GM12878 (cell line): ENCODE data around the gene PHF2. TPM values are rescaled to one million over a fixed set of nuclear protein-coding genes. Genes with fewer than 3 reads are reported as not detected.

Experiments used
- ATAC-seq: fragments of 200-7000 bp; cut with Tn5 transposase; 3 replicates; pipeline ENCODE4 v1.9.1; 2020; ENCODE audit warnings: mild to moderate bottlenecking, moderate library complexity
- BruUV-seq: library from RNA; stranded (reverse); fragments of 400-500 nt; replicated peaks from 2 replicates; lab custom pipeline; 2021; lab: Mats Ljungman, UMichigan
- CTCF ChIA-PET: fragments of 300-600 bp; sonication (Branson Sonifier 250); formaldehyde crosslinking; extraction: SDS; loops from one replicate; lab custom pipeline; 2021; ENCODE audit warnings: inconsistent platforms; lab: Yijun Ruan, JAX
- POLR2A ChIA-PET: fragments of 350-600 bp; formaldehyde crosslinking; extraction: SDS; loops from one replicate; lab custom pipeline; 2021; ENCODE audit warnings: inconsistent platforms; lab: Charles Lee
- RAD21 ChIA-PET: fragments of 300-600 bp; sonication (Branson Sonifier 250); formaldehyde crosslinking; loops from one replicate; lab custom pipeline; 2023; ENCODE audit warnings: antibody characterized with exemption; ENCODE audit not compliant: unreplicated experiment; lab: Charles Lee
- SMC1A ChIA-PET: fragments of 300-600 bp; sonication (Branson Sonifier 250); formaldehyde crosslinking; loops from one replicate; lab custom pipeline; 2023; ENCODE audit not compliant: unreplicated experiment, uncharacterized antibody; lab: Charles Lee
- DNase-seq: peaks from one replicate; pipeline ENCODE4 v3.0.0-alpha.2; 2011; ENCODE audit warnings: low read depth, low spot score
- FAIRE-seq: peaks from 3 replicates; lab custom pipeline; 2011; peaks lifted over from hg19 to GRCh38; lab: Jason Lieb, UNC
- H2AFZ ChIP-seq: 2 replicates; pipeline ENCODE4 v1.6.0; 2011; ENCODE audit warnings: low read depth, low read length, control low read depth; ENCODE audit not compliant: control insufficient read depth
- H3K27ac ChIP-seq: 2 replicates; pipeline ENCODE4 v1.5.1; 2011; ENCODE audit warnings: control low read depth; ENCODE audit not compliant: control insufficient read depth, insufficient read depth
- H3K27me3 ChIP-seq, 2 experiments: replicated peaks in 1 of 2; 2 replicates each; pipeline versions ENCODE4 v1.6.0 to v1.6.1; 2011; ENCODE audit warnings: low read length in 1 of 2; ENCODE audit not compliant: control insufficient read depth in 2 of 2, insufficient read depth in 2 of 2
- H3K36me3 ChIP-seq, 2 experiments: 2 replicates each; pipeline ENCODE4 v1.5.1; 2011; ENCODE audit warnings: low read length in 1 of 2; ENCODE audit not compliant: control insufficient read depth in 2 of 2, insufficient read depth in 2 of 2
- H3K4me1 ChIP-seq: 2 replicates; pipeline ENCODE4 v1.6.1; 2011; ENCODE audit warnings: mild to moderate bottlenecking, low read length, moderate library complexity, mixed read lengths; ENCODE audit not compliant: control insufficient read depth, insufficient read depth
- H3K4me2 ChIP-seq: 2 replicates; pipeline ENCODE4 v1.6.0; 2011; ENCODE audit warnings: control low read depth; ENCODE audit not compliant: control insufficient read depth, insufficient read depth
- H3K4me3 ChIP-seq: fragments of 200-600 bp; sonication (generic); 2 replicates; pipeline ENCODE4 v1.5.1; 2016
- H3K79me2 ChIP-seq: 2 replicates; pipeline ENCODE4 v1.6.0; 2011; ENCODE audit warnings: low read length; ENCODE audit not compliant: control insufficient read depth, insufficient read depth
- H3K9ac ChIP-seq: 2 replicates; pipeline ENCODE4 v1.8.0; 2011; ENCODE audit warnings: low read length, control low read depth, mixed read lengths; ENCODE audit not compliant: control insufficient read depth, insufficient read depth
- H3K9me3 ChIP-seq: replicated peaks from 3 replicates; pipeline ENCODE4 v1.5.1; 2011; ENCODE audit warnings: mild to moderate bottlenecking, low read length; ENCODE audit not compliant: control insufficient read depth, insufficient read depth
- H4K20me1 ChIP-seq: 2 replicates; pipeline ENCODE4 v1.6.0; 2011; ENCODE audit not compliant: control insufficient read depth, insufficient read depth
- ASH2L ChIP-seq: fragments of 300-600, 200-600 bp; sonication (generic); IDR thresholded peaks from 2 replicates; pipeline ENCODE4 v1.6.1; 2017; ENCODE audit warnings: low read depth, mild to moderate bottlenecking, borderline replicate concordance
- ATF7 ChIP-seq: fragments of 450-650 bp; IDR thresholded peaks from 2 replicates; pipeline ENCODE4 v1.6.1; 2016; ENCODE audit warnings: low read depth, mild to moderate bottlenecking
- CHD2 ChIP-seq: IDR thresholded peaks from 2 replicates; pipeline ENCODE4 v1.6.1; 2011; ENCODE audit warnings: low read depth, low read length, improper control_type of control experiment, borderline replicate concordance
- EED ChIP-seq: sonication (generic); IDR thresholded peaks from 2 replicates; pipeline ENCODE4 v1.6.1; 2016; ENCODE audit warnings: antibody characterized with exemption, low read depth
- HDGF ChIP-seq: fragments of 450-650 bp; IDR thresholded peaks from 2 replicates; pipeline ENCODE4 v1.6.1; 2016; ENCODE audit warnings: antibody characterized with exemption
- KDM1A ChIP-seq: fragments of 200-600 bp; sonication (generic); IDR thresholded peaks from 2 replicates; pipeline ENCODE4 v1.6.1; 2016; ENCODE audit warnings: borderline replicate concordance
- NBN ChIP-seq: fragments of 450-650 bp; IDR thresholded peaks from 2 replicates; pipeline ENCODE4 v1.6.1; 2016
- RBBP5 ChIP-seq: fragments of 200-600 bp; sonication (generic); conservative IDR thresholded peaks from 2 replicates; pipeline ENCODE4 v1.6.1; 2016
- REST ChIP-seq: IDR thresholded peaks from 2 replicates; pipeline ENCODE4 v1.6.1; 2012; ENCODE audit warnings: mild to moderate bottlenecking, low read depth, low read length
- YY1 ChIP-seq: IDR thresholded peaks from 2 replicates; pipeline ENCODE4 v1.6.1; 2011; ENCODE audit warnings: low read depth, mild to moderate bottlenecking, low read length
- ZSCAN29 ChIP-seq: fragments of 450-650 bp; IDR thresholded peaks from 2 replicates; pipeline ENCODE4 v1.6.1; 2017; ENCODE audit warnings: mild to moderate bottlenecking, moderate library complexity
- WGBS: methylation state at CpG from one replicate; pipeline ENCODE4 v1.1.6; 2016; ENCODE audit warnings: low lambda C conversion rate; ENCODE audit not compliant: insufficient replicate concordance, insufficient coverage; ENCODE audit errors: missing lambda C conversion rate; 5-methylcytosine and 5-hydroxymethylcytosine counted together
- in situ Hi-C: fragments of 300-500 bp; cut with MboI; formaldehyde crosslinking; loops from 9 replicates; pipeline ENCODE4 v1.14.3; 2018; ENCODE audit warnings: mixed read lengths
- intact Hi-C: fragments of 100-400 bp; cut with micrococcal nuclease; formaldehyde crosslinking; loops from one replicate; pipeline ENCODE4 v1.14.2; 2022; ENCODE audit not compliant: unreplicated experiment
- polyA plus RNA-seq, 11 experiments: library from polyadenylated mRNA; depleted of rRNA in 4 of 11; unstranded in 6 of 11; stranded (reverse) in 5 of 11; fragments of >200 nt; fragmentation: Nextera tagmentation in 4 of 11; fragmentation: Illumina TruSeq in 1 of 11; extraction: Ambion mirVana in 4 of 11; extraction: Trizol in 1 of 11; gene quantifications; 1 replicate in 1 of 11; 2 replicates in 10 of 11; pipeline versions ENCODE4 v1.2.1 to v1.2.3, GENCODE V29; 2011 to 2016; ENCODE audit warnings: inconsistent platforms in 2 of 11, missing spikeins in 2 of 11, low read depth in 1 of 11
- total RNA-seq, 4 experiments: library from RNA; depleted of rRNA in 3 of 4; stranded (reverse); fragments of >200 nt in 3 of 4; fragmentation: Illumina TruSeq in 1 of 4; extraction: Trizol in 1 of 4; gene quantifications; 2 replicates each; pipeline versions ENCODE4 v1.2.1 to v1.2.3, GENCODE V29; 2013 to 2021

PHF2 gene
- total and polyA plus RNA-seq, 10 of the 15 experiments (the other 5 are each of a cell fraction or from before 2014, with no cell fraction given) = 0.34 to 13.3 (median 5.5) TPM

- H3K27me3 ChIP-seq = no peaks in the 10 kb centered on the region
- no peaks in the 10 kb centered on the region for H3K4me1 ChIP-seq
- no peaks in the 10 kb centered on the region; the same call in 1 of the 2 replicates for H3K79me2 ChIP-seq
- RAD21 ChIA-PET = no interaction called here
- SMC1A ChIA-PET = no interaction called here
- CTCF ChIA-PET = interaction anchor here (1.0 kb wide), 1 partner anchor 40 kb away, joined by 3 read pairs; no protein-coding TSS in a partner anchor
- TF ChIP-seq NBN (no peak), YY1 (no peak), RBBP5 (no peak), KDM1A (no peak), CHD2 (no peak), ZSCAN29 (no peak), EED (no peak), HDGF (no peak), ATF7 (no peak), REST (no peak), ASH2L (no peak)
- TF ChIP-seq, all 136 proteins: peak for 0
- H3K4me2 ChIP-seq = no peak overlapping the region
- H3K9ac ChIP-seq = no peak overlapping the region
- no peaks in the 10 kb centered on the region for H4K20me1 ChIP-seq
- 44% methylated on average over 3 of the region's 3 CpGs for WGBS
- in situ Hi-C loops (no loop called here), intact Hi-C loops (no loop called here)
- no peak for DNase-seq
- no peaks in the 10 kb centered on the region; a peak in 1 of 4 replicates for H3K36me3 ChIP-seq
- FAIRE-seq = no peak
- no peak for ATAC-seq
- POLR2A ChIA-PET = no interaction called here
- peaks cover 7% of the 10 kb centered on the region; the same call in 2 of the 3 replicates for H3K9me3 ChIP-seq
- H2AFZ ChIP-seq = no peak overlapping the region
- H3K4me3 ChIP-seq = no peak overlapping the region
- BruUV-seq = no TSS peak
- H3K27ac ChIP-seq = no peak overlapping the region
Observed at GRCh38 chr9:93606187-93606586, 29.8 kb downstream of the PHF2 start.
